ENCODE results near the gene TNRC6C.

DNA sequence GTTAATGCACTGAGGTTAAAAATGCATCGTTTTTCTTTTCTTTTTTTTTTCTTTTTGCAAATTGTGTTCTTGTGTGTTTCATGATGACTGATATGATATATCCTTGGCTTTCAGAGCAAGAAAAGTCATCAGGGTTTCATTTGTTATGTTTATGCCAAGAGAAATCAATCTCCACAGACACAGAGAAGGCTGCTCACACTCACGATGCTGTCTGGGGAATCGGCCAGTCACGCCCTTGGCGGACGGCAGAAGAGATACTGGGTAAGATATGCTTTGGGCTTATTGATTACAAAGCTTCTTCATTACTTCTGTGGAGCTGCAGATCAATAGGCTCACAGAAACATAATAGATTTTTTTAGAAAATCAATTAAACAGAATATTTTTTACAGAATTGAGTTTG is 42.2 kb upstream of the TNRC6C start:
- TF ChIP-seq, protein P1, sequence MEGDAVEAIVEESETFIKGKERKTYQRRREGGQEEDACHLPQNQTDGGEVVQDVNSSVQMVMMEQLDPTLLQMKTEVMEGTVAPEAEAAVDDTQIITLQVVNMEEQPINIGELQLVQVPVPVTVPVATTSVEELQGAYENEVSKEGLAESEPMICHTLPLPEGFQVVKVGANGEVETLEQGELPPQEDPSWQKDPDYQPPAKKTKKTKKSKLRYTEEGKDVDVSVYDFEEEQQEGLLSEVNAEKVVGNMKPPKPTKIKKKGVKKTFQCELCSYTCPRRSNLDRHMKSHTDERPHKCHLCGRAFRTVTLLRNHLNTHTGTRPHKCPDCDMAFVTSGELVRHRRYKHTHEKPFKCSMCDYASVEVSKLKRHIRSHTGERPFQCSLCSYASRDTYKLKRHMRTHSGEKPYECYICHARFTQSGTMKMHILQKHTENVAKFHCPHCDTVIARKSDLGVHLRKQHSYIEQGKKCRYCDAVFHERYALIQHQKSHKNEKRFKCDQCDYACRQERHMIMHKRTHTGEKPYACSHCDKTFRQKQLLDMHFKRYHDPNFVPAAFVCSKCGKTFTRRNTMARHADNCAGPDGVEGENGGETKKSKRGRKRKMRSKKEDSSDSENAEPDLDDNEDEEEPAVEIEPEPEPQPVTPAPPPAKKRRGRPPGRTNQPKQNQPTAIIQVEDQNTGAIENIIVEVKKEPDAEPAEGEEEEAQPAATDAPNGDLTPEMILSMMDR (conservative IDR thresholded peaks at IDR 0.05): no peak
- no peak for TF ChIP-seq ZFX (IDR thresholded peaks at IDR 0.05)
